HG03460 (cell line): Measurements from ENCODE around the gene VSIG1.
A peak's percentile ranks its signal among the peaks of the same experiment; 100 is the strongest.

ENCODE experiments used
- ATAC-seq: cut with Tn5 transposase; IDR thresholded peaks from one replicate; pipeline ENCODE4 v1.9.1; 2021; ENCODE audit not compliant: unreplicated experiment

Gene VSIG1

DNA sequence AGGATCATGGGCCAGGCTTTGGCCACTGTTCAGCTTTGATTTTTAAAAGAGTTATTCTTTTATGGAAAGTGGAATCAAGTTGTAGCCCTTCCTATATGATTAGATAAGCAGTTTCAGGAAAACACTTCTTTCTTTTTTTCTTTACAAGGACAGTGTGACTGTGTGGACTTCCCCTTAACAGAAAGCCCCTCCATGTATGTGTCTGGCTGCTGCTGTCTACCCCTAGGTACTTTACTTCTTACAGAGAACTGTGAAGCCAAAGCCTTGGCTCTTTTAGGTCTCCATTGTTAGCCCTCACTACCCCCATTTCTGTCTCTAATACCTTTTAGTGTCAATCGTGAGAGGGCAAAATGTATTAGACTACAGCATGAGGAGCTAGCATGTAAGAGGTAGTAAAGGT, 19.1 kb downstream of the VSIG1 start:
- no peak for ATAC-seq

DNA sequence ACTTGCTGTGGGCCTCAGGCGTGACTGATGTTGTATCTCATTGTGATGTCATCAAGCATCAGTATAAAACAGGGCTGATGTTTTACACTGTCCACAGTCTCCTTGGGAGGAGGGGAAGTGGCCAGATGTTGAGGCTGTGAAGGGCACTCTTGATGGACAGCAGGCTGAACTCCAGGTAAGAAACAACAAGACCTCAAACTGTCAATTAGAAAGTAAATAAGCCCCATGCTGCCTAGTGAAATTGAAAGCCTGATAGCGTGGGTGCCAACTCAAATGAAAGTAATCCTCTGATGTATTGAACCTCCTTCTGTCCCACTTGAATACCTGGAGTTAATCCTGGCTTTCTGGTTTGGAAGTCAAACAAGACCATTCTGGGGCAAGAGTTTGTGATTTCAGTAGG, 19.7 kb downstream of the VSIG1 start:
- no peak for ATAC-seq

- ATAC-seq: no peak
These were observed 23.3 kb downstream of the VSIG1 start for GRCh38 chrX:108068121-108068520.

DNA sequence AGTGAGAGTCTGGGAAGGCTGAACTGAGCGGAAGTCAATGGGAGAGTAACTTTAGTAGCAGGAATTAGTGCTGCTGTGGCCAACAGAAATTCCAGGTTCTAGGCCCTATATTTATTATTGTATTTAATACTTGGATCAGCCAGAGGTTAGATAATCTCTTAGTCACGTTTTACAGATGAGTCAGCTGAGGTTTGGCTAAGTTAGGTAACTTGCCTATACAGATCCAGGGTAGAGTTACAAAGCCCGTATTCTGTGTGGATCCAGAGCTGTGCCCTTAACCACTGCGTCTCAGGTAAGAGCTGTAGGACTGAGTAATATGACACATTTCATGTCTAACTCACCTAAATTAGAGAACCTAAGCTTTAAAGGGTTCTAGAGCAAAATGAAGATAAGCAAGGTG, 26.0 kb downstream of the VSIG1 start:
- no peak for ATAC-seq

- no peak for ATAC-seq
These were observed 26.7 kb downstream of the VSIG1 start for GRCh38 chrX:108071578-108071977.

DNA sequence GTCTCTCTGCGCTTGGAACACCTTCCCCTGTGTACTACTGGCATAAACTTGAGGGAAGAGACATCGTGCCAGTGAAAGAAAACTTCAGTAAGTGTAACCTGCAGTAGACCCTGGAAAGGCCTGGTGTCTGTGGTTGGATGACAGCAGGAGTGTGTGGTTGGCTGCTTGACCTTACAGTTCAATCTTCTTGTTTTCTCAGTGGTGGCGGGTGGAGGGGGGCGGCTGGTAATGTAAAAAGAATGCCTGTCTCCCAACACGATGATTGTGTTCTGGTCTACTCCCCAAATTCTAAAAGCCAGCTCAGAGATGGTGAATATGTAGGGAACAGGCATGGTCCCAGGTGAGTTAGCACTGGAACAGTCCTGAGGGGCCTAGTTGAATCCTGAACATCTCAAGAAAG, 27.9 kb downstream of the VSIG1 start:
- ATAC-seq: no peak

DNA sequence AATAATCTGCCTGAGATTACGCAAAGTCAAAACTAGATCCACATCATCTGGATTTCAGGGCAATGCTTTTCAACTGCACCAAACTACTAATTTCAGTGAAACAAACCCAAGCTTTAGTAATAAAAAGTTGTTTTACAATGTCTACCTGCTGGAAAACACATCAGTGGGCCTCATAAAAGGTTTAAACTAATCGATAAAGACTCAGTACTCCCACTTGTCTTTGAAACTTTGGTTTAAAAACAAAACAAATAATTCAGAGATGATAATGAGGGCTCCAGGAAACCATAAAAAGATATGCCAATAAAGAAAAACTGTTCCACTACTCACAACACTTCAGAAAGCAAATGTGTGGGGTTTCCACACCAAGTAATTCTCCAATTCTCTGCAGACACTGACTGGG, 36.2 kb downstream of the VSIG1 start:
- no peak for ATAC-seq

- ATAC-seq: no peak
These were observed 42.9 kb downstream of the VSIG1 start for GRCh38 chrX:108087792-108088191.

DNA sequence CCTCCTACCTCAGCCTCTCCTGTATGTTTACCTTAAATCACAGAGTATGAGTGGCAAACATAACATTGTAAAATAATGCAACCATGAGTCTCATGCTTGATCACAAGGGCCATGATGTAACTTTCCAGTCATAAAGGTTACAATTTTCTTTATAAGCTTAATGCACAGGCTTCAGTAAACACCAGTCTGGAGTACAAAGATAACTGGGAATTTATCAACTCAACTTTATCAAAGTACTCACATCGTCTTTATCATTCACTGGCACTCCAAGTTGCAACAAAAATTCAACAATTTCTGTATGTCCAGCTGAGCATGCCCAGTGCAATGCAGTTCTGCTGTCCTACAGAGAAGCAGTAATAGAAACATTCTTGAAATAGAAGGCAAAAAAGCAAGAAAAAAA, 43.6 kb downstream of the VSIG1 start:
- no peak for ATAC-seq

DNA sequence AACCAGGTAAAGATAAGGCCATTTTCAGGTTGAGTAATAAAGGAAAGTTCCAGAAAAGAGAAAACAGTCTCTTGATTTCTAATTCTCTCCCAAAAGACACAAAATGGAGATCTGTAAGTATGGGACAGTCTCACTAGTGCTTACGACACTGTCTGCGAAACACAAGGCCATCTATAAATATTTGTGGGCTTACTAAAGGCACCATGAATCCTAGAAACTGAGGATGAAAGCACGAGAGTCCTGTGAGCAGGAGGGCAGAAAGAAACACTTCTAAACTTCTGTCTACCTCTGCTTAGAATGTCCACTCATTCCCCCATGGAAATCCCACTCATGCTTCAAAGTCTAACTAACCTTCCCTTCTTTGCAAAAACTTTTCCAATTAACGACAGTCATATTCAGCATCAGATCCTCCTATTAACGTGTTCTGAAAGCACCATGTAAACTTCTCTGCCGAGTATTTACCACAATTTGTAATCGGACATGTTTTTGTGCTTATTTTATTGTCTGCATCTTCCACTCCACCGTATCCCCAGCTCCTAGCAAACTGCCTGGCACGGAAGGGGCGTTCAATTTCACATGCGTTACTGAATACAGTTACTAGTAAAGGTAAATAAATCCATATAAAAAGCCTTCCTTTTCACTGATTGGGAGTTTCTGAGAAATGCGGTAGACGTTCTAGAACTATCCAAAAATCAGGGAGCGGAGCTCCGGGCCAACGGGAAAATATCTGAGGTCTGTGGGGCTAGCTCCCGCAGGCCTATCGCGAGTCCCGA, 45.8 kb downstream of the VSIG1 start:
- peak; percentile 1 for ATAC-seq

DNA sequence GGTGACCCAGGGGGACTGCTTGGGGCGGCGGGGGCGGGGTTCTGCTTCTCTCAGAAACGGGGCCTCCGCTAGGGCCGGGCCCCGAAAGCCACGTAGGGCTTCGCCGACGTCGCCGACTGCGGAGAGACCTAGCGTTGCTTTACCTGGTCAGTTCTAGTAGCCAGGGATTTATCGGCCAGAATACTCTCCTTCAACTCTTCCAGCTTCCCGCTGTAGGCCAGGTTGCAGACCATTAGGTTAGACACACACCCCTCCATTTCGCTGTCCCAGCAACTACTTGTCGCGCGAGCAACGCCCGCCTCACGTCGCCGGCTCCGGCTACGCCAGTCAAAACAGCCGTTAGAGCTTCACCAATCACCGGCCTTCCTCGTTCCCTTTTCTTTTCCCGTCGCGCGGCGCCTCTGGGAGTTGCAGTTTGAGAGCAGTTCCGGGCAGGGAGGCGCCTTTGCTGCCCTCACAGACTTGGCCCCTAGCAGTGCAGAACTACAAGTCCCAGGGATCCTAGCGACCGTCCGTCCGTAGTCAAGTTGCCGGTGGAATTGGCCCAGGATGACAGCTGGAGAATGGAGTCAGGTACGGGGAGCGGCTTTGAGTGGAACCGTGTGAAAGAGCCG, 46.5 kb downstream of the VSIG1 start, which contains the start of the genes ATG4A and PSMD10:
Gene ATG4A, plus strand, starts transcription at position 515 of the 614 bp plus-strand sequence. Its CDS starts 49 bp downstream, at position 564.
Gene PSMD10, minus strand, starts transcription at position 279 of the 614 bp plus-strand sequence. Its CDS starts 22 bp downstream, at position 257.
- ATAC-seq: peak; percentile 96

DNA sequence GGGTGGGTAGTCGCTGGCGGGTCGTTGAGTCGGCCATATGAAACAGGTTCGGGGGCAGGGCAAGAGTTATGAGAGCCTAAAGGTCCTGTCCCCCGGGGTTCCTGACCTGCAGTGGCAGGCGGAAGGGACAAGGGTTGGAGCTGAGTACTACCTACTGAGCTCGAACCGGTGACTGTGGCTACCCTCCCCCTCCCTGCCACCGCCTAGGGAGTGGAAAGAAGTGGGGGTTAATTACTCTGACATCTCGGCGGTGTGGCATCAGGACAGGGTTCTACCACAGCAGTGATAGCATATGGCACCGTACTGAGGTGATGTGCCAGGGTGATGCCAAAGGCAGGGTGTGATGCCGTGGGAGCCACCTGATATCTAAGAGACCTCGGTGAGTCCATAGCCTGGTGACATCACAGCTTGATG, 47.0 kb downstream of the VSIG1 start:
- ATAC-seq: peak; percentile 45

DNA sequence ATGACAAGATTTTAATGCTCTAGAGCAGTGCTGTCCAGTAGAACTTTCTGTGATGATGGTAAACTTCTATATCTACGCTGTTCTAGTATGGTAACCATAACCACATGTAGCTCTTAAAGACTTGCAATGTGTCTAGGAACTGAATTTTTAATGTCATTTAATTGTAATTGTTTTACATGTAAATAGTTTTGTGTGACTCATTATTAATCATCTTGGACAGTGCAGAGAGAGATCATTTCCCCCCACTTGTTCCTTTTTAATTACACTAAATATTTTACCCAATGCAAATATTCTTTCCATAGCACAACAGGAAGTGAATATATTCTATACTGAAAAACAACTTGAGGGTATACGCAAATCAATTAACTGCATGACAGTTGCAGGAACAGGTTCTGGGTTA, 52.5 kb downstream of the VSIG1 start:
- no peak for ATAC-seq

- no peak for ATAC-seq
These were observed 60.6 kb downstream of the VSIG1 start for GRCh38 chrX:108105473-108105872.

- no peak for ATAC-seq
These were observed 69.7 kb downstream of the VSIG1 start for GRCh38 chrX:108114541-108114940.

DNA sequence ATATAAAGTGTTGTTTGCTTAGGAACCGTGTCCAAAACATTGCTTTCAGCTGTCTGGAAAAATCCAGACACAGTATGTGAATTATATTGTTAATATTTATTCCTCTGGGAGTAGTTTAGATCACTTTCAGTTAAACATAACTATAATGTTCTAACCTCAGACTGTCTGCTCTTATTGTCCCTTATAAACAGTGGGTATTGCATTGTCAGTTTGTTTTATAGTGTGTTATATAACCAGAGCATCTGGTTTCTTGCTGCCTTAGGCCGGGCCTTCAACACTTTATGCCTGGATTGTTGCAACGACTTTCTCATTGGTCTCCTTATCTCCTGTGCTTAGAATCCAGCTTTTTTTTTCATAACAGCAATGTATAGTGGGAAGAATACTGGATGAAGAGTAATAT, 73.1 kb downstream of the VSIG1 start:
- no peak for ATAC-seq

- no peak for ATAC-seq
These were observed 76.4 kb downstream of the VSIG1 start for GRCh38 chrX:108121291-108121690.

DNA sequence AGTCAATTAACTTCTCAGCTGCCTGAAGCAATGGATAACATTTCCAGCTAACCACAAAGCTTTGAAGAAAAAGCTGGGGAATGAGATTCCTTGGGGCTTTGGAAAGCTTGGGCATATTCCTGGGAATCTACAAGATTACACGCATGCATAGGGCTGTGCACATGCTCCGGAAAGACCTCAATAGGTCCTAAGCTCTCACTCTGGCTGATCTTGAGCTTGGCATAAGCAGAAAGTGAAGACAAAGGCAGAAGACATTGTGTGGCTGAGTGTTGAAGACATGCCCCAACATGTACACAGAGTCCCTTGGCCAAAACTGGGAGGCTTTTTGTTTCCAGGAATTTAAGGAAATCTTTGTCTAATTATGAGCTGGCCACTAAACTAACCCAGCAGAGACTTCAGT, 77.9 kb downstream of the VSIG1 start:
- ATAC-seq: no peak

GRCh38 chrX:108123591-108124366, 78.9 kb downstream of the VSIG1 start:
- no peak for ATAC-seq

DNA sequence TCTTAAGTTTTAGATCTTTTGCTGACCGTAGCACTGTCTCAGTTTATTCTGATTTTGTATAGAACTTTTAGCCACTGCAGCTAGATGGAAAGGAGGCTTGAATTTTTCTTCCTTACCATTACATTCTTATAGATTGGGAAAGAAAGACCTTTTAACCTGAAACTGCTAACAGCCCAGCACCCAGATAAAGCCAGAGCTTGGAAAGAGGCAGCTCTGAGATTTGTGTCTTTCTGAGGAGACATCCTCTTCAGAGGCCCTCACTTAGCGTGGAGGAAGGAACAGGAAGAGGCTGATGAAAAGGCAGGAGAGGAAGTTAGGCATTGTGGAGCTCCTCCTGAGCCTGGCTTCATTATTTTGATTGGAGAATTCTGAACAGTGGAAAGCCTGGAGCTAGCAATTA, 81.8 kb downstream of the VSIG1 start:
- ATAC-seq: no peak

DNA sequence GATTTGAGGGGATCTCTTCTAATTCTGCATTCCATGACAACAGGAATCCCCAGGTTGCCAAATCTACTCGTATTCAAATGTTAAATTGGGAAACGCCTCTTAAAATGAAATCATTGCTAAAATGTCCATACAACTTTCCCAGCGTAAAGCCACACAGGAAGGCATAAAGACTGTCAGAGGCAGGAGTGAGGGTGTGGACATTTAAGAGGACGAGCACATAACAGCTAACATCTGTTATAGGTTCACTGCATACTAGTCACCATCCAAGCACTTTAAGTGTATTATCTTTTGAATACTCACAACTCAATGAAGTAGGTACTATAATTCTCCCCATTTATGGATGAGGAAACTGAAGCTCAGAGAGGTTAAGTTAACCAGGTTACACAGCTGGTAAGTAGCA, 82.3 kb downstream of the VSIG1 start:
- ATAC-seq: no peak
